ENCODE measurements around the gene IFNLR1. TPM values are rescaled to one million over a fixed set of nuclear protein-coding genes. Genes with fewer than 3 reads are reported as not detected.

IFNLR1 gene
- total and polyA plus RNA-seq, 2 donors (not counting 3 experiments of a cell fraction or from before 2014, with no cell fraction given): 0.01 TPM; not detected in 1

DNA sequence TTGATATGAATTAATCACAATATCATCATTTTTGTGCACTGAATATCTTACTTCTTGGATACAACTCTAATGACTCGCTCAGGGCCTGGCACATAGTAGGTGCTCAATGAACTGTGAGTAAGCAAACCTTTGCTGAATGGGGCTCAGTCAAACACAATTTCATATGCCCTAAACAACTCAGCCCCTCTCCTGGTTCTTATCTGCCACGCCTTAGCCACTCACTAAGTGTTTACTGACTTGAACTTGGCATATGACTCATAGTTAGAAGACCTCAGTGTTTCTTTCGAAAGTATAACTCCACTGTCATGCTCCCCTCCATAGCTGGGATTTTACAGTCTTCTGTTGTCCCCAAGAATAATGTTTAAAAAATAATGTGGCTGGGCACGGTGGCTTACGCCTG lies 4.8 kb upstream of the IFNLR1 start:
- Histone ChIP-seq H2AFZ (ENCODE audit: low read depth, low read length) (peak overlapping the region; percentile 46), H3K9me1 (replicated peaks; ENCODE audit: control insufficient read depth, extremely low read depth, insufficient read depth, low read length) (no peaks in the 10 kb centered on the region), H3K9ac (replicated peaks; ENCODE audit: extremely low read depth, insufficient read depth, low read length) (no peak overlapping the region), H4K20me1 (replicated peaks; ENCODE audit: control insufficient read depth, extremely low read depth, insufficient read depth, low read length) (no peaks in the 10 kb centered on the region), H3K4me1 (ENCODE audit: control insufficient read depth, extremely low read depth, insufficient read depth, low read length) (peaks cover 4% of the 10 kb centered on the region), H3K4me2 (ENCODE audit: insufficient read depth, low read length) (no peak overlapping the region), H3K36me3 (ENCODE audit: control insufficient read depth in 2 of 2, extremely low read depth in 1 of 2, insufficient read depth in 2 of 2, low read length in 2 of 2) (no peaks in the 10 kb centered on the region), H3K27ac (ENCODE audit: insufficient read depth, low read depth, low read length) (no peak overlapping the region), H3K9me3 (replicated peaks; ENCODE audit: control insufficient read depth, insufficient read depth, low read length) (no peaks in the 10 kb centered on the region), H3K27me3 (ENCODE audit: control insufficient read depth in 2 of 2, insufficient read depth in 2 of 2, low read length in 2 of 2) (peaks cover 3 to 5% of the 10 kb centered on the region in 2 experiments), H3K4me3 (replicated peaks in 1 of 3; ENCODE audit: insufficient read depth in 1 of 3, low read depth in 1 of 3, low read length in 3 of 3) (no peak overlapping the region), H3K79me2 (ENCODE audit: control insufficient read depth, insufficient read depth, low read length) (no peaks in the 10 kb centered on the region)
- BruUV-seq (replicated peaks): no TSS peak
- FAIRE-seq (peak; percentile 65), DNase-seq (ENCODE audit: low read depth, low spot score) (no peak)
- ChIA-PET CTCF (interaction anchor here (1.6 kb wide), 1 partner anchor 10 kb away, joined by 5 read pairs; no protein-coding TSS in a partner anchor), POLR2A (no interaction called here)
- intact Hi-C loops (cut with micrococcal nuclease) (no loop called here), dilution Hi-C loops (cut with MboI; ENCODE audit: extremely low pct_ligation_motif_present, low sequenced_read_pairs) (no loop called here)
- TF ChIP-seq GATA2 (IDR thresholded peaks at IDR 0.05; ENCODE audit: insufficient read depth, insufficient read length, low read depth, low read length) (no peak), MYC (IDR thresholded peaks at IDR 0.05; ENCODE audit: low read depth, low read length) (no peak), POLR2AphosphoS5 (IDR thresholded peaks at IDR 0.05; ENCODE audit: insufficient read depth, low read depth, low read length) (no peak), POLR2A (IDR thresholded peaks at IDR 0.05; ENCODE audit: low read depth, low read length) (no peak), JUN (IDR thresholded peaks at IDR 0.05; ENCODE audit: borderline replicate concordance, insufficient read depth, insufficient read length, low read depth) (peak; percentile 55), EZH2 (IDR thresholded peaks at IDR 0.05; ENCODE audit: borderline replicate concordance, low read depth, low read length, severe bottlenecking) (no peak), FOS (IDR thresholded peaks at IDR 0.05; ENCODE audit: borderline replicate concordance, insufficient read depth, low read length) (peak; percentile 20)
- TF ChIP-seq, protein P1, sequence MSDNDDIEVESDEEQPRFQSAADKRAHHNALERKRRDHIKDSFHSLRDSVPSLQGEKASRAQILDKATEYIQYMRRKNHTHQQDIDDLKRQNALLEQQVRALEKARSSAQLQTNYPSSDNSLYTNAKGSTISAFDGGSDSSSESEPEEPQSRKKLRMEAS (IDR thresholded peaks at IDR 0.05; ENCODE audit: insufficient read depth, insufficient read length): no peak
- TF ChIP-seq, protein P2, sequence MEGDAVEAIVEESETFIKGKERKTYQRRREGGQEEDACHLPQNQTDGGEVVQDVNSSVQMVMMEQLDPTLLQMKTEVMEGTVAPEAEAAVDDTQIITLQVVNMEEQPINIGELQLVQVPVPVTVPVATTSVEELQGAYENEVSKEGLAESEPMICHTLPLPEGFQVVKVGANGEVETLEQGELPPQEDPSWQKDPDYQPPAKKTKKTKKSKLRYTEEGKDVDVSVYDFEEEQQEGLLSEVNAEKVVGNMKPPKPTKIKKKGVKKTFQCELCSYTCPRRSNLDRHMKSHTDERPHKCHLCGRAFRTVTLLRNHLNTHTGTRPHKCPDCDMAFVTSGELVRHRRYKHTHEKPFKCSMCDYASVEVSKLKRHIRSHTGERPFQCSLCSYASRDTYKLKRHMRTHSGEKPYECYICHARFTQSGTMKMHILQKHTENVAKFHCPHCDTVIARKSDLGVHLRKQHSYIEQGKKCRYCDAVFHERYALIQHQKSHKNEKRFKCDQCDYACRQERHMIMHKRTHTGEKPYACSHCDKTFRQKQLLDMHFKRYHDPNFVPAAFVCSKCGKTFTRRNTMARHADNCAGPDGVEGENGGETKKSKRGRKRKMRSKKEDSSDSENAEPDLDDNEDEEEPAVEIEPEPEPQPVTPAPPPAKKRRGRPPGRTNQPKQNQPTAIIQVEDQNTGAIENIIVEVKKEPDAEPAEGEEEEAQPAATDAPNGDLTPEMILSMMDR (IDR thresholded peaks at IDR 0.05; ENCODE audit: extremely low read depth in 1 of 2, insufficient read depth in 1 of 2, low read depth in 1 of 2, low read length in 2 of 2): no peak

Data from endothelial cell of umbilical vein (primary cell).